H9 (cell line): Measurements from ENCODE around the gene MAST2. TPM values are rescaled to one million over a fixed set of nuclear protein-coding genes. Genes with fewer than 3 reads are reported as not detected.

Experiments used
- DNase-seq: peaks from one replicate; pipeline ENCODE4 v3.0.0-alpha.2; 2017
- H2AFZ ChIP-seq: one replicate; pipeline ENCODE4 v1.6.1; 2013; ENCODE audit warnings: mild to moderate bottlenecking, low read length, control low read depth, moderate library complexity
- H2AK5ac ChIP-seq: 2 replicates; pipeline ENCODE4 v1.6.1; 2013; ENCODE audit warnings: low read length, control low read depth, mixed read lengths; ENCODE audit not compliant: insufficient read length
- H2BK120ac ChIP-seq: one replicate; pipeline ENCODE4 v1.6.1; 2013; ENCODE audit warnings: low read depth, mild to moderate bottlenecking, low read length, control low read depth, inconsistent platforms; ENCODE audit not compliant: poor library complexity, severe bottlenecking
- H2BK12ac ChIP-seq: 2 replicates; pipeline ENCODE4 v1.6.1; 2013; ENCODE audit warnings: low read length, control low read depth, mixed read lengths, low read depth; ENCODE audit not compliant: insufficient read length
- H2BK15ac ChIP-seq: 2 replicates; pipeline ENCODE4 v1.6.1; 2013; ENCODE audit warnings: low read depth, low read length, control low read depth
- H2BK20ac ChIP-seq: one replicate; pipeline ENCODE4 v1.6.1; 2013; ENCODE audit warnings: low read depth, mild to moderate bottlenecking, low read length, control low read depth, inconsistent platforms; ENCODE audit not compliant: poor library complexity, severe bottlenecking
- H2BK5ac ChIP-seq: 2 replicates; pipeline ENCODE4 v1.6.1; 2013; ENCODE audit warnings: low read length, control low read depth, mixed read lengths; ENCODE audit not compliant: insufficient read length
- H3K14ac ChIP-seq: 2 replicates; pipeline ENCODE4 v1.6.1; 2013; ENCODE audit warnings: low read length, control low read depth; ENCODE audit not compliant: insufficient read depth
- H3K18ac ChIP-seq: 2 replicates; pipeline ENCODE4 v1.6.1; 2013; ENCODE audit warnings: low read depth, mild to moderate bottlenecking, mixed read lengths, low read length, control low read depth; ENCODE audit not compliant: insufficient read length
- H3K23ac ChIP-seq: 2 replicates; pipeline ENCODE4 v1.6.1; 2013; ENCODE audit warnings: low read length, control low read depth, mixed read lengths, low read depth; ENCODE audit not compliant: insufficient read length
- H3K23me2 ChIP-seq: 2 replicates; pipeline ENCODE4 v1.6.1; 2013; ENCODE audit warnings: low read depth, mild to moderate bottlenecking, mixed read lengths, low read length, control low read depth; ENCODE audit not compliant: insufficient read length, poor library complexity, severe bottlenecking
- H3K27ac ChIP-seq: 2 replicates; pipeline ENCODE4 v1.5.1; 2013; ENCODE audit warnings: low read length, control low read depth, mixed read lengths, low read depth; ENCODE audit not compliant: insufficient read length
- H3K27me3 ChIP-seq: 2 replicates; pipeline ENCODE4 v1.6.1; 2013; ENCODE audit warnings: low read length, control low read depth, inconsistent platforms; ENCODE audit not compliant: insufficient read depth
- H3K4ac ChIP-seq: 2 replicates; pipeline ENCODE4 v1.6.1; 2013; ENCODE audit warnings: low read depth, mild to moderate bottlenecking, control low read depth, inconsistent platforms, low read length, moderate library complexity
- H3K4me1 ChIP-seq: 2 replicates; pipeline ENCODE4 v1.6.1; 2013; ENCODE audit warnings: low read length, control low read depth, inconsistent platforms; ENCODE audit not compliant: insufficient read depth
- H3K4me2 ChIP-seq: 2 replicates; pipeline ENCODE4 v1.6.1; 2013; ENCODE audit warnings: low read length, control low read depth, mixed read lengths; ENCODE audit not compliant: insufficient read length, insufficient read depth
- H3K56ac ChIP-seq: 2 replicates; pipeline ENCODE4 v1.6.1; 2013; ENCODE audit warnings: low read depth, mild to moderate bottlenecking, mixed read lengths, low read length, control low read depth; ENCODE audit not compliant: insufficient read length
- H3K79me1 ChIP-seq: 2 replicates; pipeline ENCODE4 v1.6.1; 2013; ENCODE audit warnings: low read depth, mild to moderate bottlenecking, moderate library complexity, low read length, control low read depth, inconsistent platforms; ENCODE audit not compliant: insufficient read depth, poor library complexity, severe bottlenecking
- H3K79me2 ChIP-seq: 2 replicates; pipeline ENCODE4 v1.6.1; 2013; ENCODE audit warnings: low read length, control low read depth, inconsistent platforms; ENCODE audit not compliant: insufficient read depth
- H3K9ac ChIP-seq: 2 replicates; pipeline ENCODE4 v1.6.1; 2013; ENCODE audit warnings: low read length, control low read depth, mixed read lengths; ENCODE audit not compliant: insufficient read length; ENCODE audit errors: extremely low read depth
- H3K9me3 ChIP-seq: one replicate; pipeline ENCODE4 v1.6.1; 2013; ENCODE audit warnings: low read depth, low read length, inconsistent platforms; ENCODE audit not compliant: control insufficient read depth
- H3T11ph ChIP-seq: one replicate; pipeline ENCODE4 v1.6.1; 2013; ENCODE audit warnings: mild to moderate bottlenecking, low read length, control low read depth, inconsistent platforms
- H4K20me1 ChIP-seq: one replicate; pipeline ENCODE4 v1.6.1; 2013; ENCODE audit not compliant: control insufficient read depth, insufficient read length, insufficient read depth
- H4K5ac ChIP-seq: 2 replicates; pipeline ENCODE4 v1.6.1; 2013; ENCODE audit warnings: low read depth, mild to moderate bottlenecking, mixed read lengths, low read length, control low read depth; ENCODE audit not compliant: insufficient read length
- H4K8ac ChIP-seq: replicated peaks from 2 replicates; pipeline ENCODE4 v1.6.1; 2013; ENCODE audit warnings: low read length, control low read depth, mixed read lengths, low read depth; ENCODE audit not compliant: insufficient read length
- H4K91ac ChIP-seq: 2 replicates; pipeline ENCODE4 v1.6.1; 2013; ENCODE audit warnings: low read depth, mild to moderate bottlenecking, moderate library complexity, mixed read lengths, low read length, control low read depth; ENCODE audit not compliant: insufficient read length
- H3K27ac Mint-ChIP-seq, 3 experiments: 2 replicates in 2 of 3; 3 replicates in 1 of 3; pipeline ENCODE4 v1.8.0; 2020 to 2021; ENCODE audit warnings: mixed read lengths in 3 of 3, mild to moderate bottlenecking in 1 of 3, moderate library complexity in 1 of 3
- H3K27me3 Mint-ChIP-seq: 2 replicates; pipeline ENCODE4 v1.8.0; 2021; ENCODE audit warnings: low read depth, mild to moderate bottlenecking, moderate library complexity, mixed read lengths
- H3K36me3 Mint-ChIP-seq, 3 experiments: 2 replicates in 2 of 3; 3 replicates in 1 of 3; pipeline ENCODE4 v1.8.0; 2020 to 2021; ENCODE audit warnings: low read depth in 3 of 3, mixed read lengths in 3 of 3; ENCODE audit not compliant: insufficient read depth in 1 of 3
- H3K4me1 Mint-ChIP-seq, 2 experiments: 2 replicates each; pipeline ENCODE4 v1.8.0; 2020; ENCODE audit warnings: mixed read lengths in 2 of 2
- H3K4me3 Mint-ChIP-seq, 2 experiments: 2 replicates in 1 of 2; 3 replicates in 1 of 2; pipeline ENCODE4 v1.8.0; 2020 to 2021; ENCODE audit warnings: mild to moderate bottlenecking in 2 of 2, mixed read lengths in 2 of 2, moderate library complexity in 1 of 2
- H3K9me3 Mint-ChIP-seq, 2 experiments: 2 replicates in 1 of 2; 3 replicates in 1 of 2; pipeline ENCODE4 v1.8.0; 2020; ENCODE audit warnings: mild to moderate bottlenecking in 2 of 2, mixed read lengths in 2 of 2, moderate library complexity in 1 of 2
- WGBS: extraction: QIAGEN DNeasy Blood & Tissue Kit; methylation state at CpG from one replicate; pipeline ENCODE4 v1.1.7; 2013; ENCODE audit warnings: missing lambda C conversion rate, low lambda C conversion rate, mixed read lengths; ENCODE audit not compliant: insufficient read length; ENCODE audit errors: extremely low coverage; 5-methylcytosine and 5-hydroxymethylcytosine counted together
- total RNA-seq: library from RNA; stranded (reverse); gene quantifications from 2 replicates; pipeline ENCODE4 v1.2.1, GENCODE V29; 2021
- TF ChIP-seq, protein P1 (sequence below): fragments of 200-600 bp; sonication (generic); conservative IDR thresholded peaks from 3 replicates; pipeline ENCODE4 v1.8.0; 2021; ENCODE audit warnings: antibody characterized with exemption, mild to moderate bottlenecking

MAST2 gene
- total RNA-seq, 1 experiment from 2014 or later: 28.8 TPM

DNA sequence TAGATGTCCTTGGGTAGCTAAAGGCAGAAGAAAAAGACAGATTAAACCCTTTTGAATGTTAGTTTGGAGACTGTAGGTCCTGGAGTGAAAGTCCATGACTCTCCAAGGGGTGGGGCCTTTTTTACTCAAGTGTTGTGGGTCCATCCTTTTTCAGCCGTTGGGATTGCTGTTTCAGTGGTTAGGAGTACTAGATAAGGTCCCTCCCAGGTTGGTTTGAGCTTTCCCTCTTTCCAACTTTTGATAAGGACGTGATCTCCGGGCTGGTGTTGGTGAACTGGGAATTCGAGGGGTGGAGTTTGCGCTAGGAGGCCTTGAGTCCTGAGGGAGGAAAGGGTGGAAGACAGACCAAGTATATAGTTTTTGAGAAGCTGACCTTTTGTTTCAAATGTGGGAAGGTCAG is 47.7 kb upstream of the MAST2 start:
- Histone ChIP-seq H3K4me1 (no peaks in the 10 kb centered on the region), H4K8ac (no peak overlapping the region), H3K9me3 (peaks cover 14% of the 10 kb centered on the region), H3K4me2 (no peak overlapping the region), H2BK5ac (no peak overlapping the region), H4K91ac (no peak overlapping the region), H2BK12ac (no peak overlapping the region), H3T11ph (no peak overlapping the region), H3K9ac (no peak overlapping the region), H4K5ac (no peak overlapping the region), H2AFZ (no peak overlapping the region), H3K27me3 (no peaks in the 10 kb centered on the region), H3K79me1 (no peaks in the 10 kb centered on the region), H3K23ac (no peak overlapping the region), H4K20me1 (no peaks in the 10 kb centered on the region), H2BK20ac (no peak overlapping the region), H2BK15ac (no peak overlapping the region), H3K14ac (no peak overlapping the region), H3K27ac (no peak overlapping the region), H3K4ac (no peak overlapping the region), H3K79me2 (no peaks in the 10 kb centered on the region), H3K23me2 (no peaks in the 10 kb centered on the region), H2AK5ac (no peak overlapping the region), H2BK120ac (no peak overlapping the region), H3K18ac (no peak overlapping the region), H3K56ac (no peak overlapping the region)
- Mint-ChIP-seq H3K27me3 (no peaks in the 10 kb centered on the region; the same call in 1 of the 2 replicates), H3K36me3 (peaks cover 0 to 10% (median 2%) of the 10 kb centered on the region in 3 experiments; a peak in 5 of 7 replicates), H3K4me3 (no peak overlapping the region), H3K4me1 (peaks cover 2 to 13% of the 10 kb centered on the region in 2 experiments; a peak in 3 of 4 replicates), H3K27ac (no peak overlapping the region), H3K9me3 (peaks cover 14 to 15% of the 10 kb centered on the region in 2 experiments)
- TF ChIP-seq, protein P1, sequence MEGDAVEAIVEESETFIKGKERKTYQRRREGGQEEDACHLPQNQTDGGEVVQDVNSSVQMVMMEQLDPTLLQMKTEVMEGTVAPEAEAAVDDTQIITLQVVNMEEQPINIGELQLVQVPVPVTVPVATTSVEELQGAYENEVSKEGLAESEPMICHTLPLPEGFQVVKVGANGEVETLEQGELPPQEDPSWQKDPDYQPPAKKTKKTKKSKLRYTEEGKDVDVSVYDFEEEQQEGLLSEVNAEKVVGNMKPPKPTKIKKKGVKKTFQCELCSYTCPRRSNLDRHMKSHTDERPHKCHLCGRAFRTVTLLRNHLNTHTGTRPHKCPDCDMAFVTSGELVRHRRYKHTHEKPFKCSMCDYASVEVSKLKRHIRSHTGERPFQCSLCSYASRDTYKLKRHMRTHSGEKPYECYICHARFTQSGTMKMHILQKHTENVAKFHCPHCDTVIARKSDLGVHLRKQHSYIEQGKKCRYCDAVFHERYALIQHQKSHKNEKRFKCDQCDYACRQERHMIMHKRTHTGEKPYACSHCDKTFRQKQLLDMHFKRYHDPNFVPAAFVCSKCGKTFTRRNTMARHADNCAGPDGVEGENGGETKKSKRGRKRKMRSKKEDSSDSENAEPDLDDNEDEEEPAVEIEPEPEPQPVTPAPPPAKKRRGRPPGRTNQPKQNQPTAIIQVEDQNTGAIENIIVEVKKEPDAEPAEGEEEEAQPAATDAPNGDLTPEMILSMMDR: no peak
- no peak for DNase-seq
- WGBS: no CpG with 5 or more reads among the region's 5 CpGs
